ENCODE results near the gene SNPH.

- no peak for TF ChIP-seq CTCF (IDR thresholded peaks at IDR 0.05)
- no peak for TF ChIP-seq POLR2A (IDR thresholded peaks at IDR 0.05)
Observed at GRCh38 chr20:1242530-1242929, 23.6 kb upstream of the SNPH start.
